Stimulated activated CD4-positive, alpha-beta T cell treated with anti-CD3 and anti-CD28 coated beads, Interleukin-4, amount 100 ng/mL, for 48 hours (primary cell): ENCODE data around the gene TBX5.

Experiments
- DNase-seq, 2 donors: peaks; one replicate each; pipeline ENCODE4 v3.0.0-alpha.2; 2020; ENCODE audit warnings: low read depth in 2 of 2

TBX5 gene

DNA sequence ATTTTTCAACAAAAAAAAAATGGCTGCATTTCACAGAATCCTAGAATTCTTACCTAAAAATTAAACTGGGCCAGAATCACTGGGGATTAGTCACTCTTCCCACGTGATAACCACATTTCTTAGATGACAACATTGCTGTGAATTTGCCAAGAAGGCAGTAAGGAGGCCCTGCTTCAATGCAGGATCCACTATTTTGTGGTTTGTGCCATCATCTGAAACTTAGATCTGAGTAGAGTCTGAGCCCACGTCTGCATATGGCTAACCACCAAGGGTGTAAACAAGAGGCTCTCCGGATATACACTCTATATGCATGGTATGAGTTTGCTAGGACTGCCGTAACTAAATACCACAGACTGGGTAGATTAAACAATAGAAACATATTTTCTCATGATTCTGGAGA, 24.4 kb upstream of the TBX5 start:
- DNase-seq: no peak

GRCh38 chr12:114425031-114425626, 19.2 kb upstream of the TBX5 start:
- no peak for DNase-seq

- no peak for DNase-seq
Observed at GRCh38 chr12:114420944-114421335, 15.0 kb upstream of the TBX5 start.

DNA sequence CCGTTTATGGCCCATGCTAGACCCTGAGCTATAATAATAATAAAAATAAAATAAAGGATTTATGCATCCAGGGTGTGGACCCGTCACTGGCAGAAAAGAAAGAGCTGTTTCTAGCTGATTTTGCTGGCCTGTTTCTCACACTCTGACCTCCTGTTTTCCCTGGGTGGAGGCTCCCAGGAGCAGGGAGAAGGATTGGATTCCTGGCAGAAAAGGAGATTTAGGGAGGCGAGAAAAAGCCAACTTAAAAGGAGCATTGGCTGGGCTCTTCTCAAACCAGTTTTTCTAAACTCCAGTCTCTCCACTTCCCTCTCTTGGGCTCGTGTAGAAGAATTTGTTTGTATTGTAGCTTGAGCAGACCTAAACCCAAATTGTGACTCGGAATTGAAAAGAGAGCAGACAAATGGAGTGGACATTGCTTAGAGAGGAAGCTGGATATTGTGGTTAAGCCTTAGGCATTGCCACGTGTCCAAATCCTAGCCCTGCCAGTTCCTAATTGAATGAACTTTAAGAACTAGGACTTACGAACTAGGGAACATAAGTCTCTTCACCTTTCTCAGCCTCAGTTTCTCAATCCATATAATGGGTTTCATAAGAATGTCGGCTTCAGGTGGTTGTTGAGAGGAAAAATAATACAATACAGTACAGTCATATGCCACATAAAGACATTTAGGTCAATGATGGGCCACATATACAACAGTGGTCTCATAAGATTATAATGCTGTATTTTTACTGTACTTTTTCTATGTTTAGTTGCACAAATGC, 14.4 kb upstream of the TBX5 start:
- no peak for DNase-seq

GRCh38 chr12:114416028-114416427, 10.1 kb upstream of the TBX5 start:
- DNase-seq: no peak

DNA sequence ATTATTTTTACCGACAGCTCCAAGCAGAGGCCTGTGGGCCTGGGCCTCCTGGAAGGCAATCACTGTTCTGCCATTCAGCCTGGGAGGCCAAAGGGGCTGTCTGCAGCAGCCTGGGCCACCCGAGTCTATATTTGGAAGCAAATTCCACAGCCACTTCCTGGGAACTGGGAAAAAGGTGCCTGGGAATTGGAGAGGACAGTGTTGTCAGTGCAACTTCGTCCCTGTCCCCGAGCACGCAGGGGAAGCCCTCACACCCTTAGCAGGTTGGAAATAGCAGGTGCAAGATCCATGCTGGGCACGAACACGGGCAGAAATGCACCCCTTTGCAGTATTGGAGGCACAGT, 9.6 kb upstream of the TBX5 start:
- DNase-seq: no peak

DNA sequence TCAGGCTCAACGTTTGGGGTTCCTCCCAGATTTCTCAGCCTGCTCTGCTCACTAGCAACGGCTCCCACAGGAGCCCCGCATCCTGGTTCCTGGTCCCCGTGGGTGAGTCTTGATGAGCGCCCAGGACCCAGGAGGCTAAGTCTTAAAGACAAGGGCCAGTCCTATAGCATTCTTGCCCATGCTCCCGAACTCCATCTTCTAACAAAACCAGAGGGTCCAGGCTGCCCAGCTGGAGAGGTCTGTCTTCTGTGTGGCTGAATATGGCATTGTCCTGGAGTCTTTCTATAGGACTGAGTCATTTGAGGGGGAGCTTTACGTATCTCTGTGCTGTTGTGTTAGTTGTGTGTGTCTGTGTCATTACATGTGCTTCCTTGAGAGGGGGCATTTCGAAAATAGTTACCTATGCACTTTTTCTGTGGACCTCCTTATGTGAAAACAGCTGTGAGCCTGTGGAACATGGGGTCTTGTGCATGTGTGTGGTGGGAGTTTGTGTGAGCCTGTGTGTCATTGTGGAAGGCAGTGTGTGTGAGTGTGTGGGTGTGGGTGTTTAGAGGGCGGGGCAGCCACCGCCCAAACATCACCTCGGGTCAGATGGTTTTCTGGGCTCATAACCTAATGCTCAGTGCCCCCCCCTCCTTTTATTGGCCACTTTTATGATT, 9.1 kb upstream of the TBX5 start:
- no peak for DNase-seq

GRCh38 chr12:114414031-114414865, 8.3 kb upstream of the TBX5 start:
- DNase-seq: no peak

GRCh38 chr12:114412825-114413749, 7.1 kb upstream of the TBX5 start:
- DNase-seq: no peak

- DNase-seq: no peak
Observed at GRCh38 chr12:114412307-114412706, 6.4 kb upstream of the TBX5 start.

- no peak for DNase-seq
Observed at GRCh38 chr12:114411071-114411837, 5.3 kb upstream of the TBX5 start.

DNA sequence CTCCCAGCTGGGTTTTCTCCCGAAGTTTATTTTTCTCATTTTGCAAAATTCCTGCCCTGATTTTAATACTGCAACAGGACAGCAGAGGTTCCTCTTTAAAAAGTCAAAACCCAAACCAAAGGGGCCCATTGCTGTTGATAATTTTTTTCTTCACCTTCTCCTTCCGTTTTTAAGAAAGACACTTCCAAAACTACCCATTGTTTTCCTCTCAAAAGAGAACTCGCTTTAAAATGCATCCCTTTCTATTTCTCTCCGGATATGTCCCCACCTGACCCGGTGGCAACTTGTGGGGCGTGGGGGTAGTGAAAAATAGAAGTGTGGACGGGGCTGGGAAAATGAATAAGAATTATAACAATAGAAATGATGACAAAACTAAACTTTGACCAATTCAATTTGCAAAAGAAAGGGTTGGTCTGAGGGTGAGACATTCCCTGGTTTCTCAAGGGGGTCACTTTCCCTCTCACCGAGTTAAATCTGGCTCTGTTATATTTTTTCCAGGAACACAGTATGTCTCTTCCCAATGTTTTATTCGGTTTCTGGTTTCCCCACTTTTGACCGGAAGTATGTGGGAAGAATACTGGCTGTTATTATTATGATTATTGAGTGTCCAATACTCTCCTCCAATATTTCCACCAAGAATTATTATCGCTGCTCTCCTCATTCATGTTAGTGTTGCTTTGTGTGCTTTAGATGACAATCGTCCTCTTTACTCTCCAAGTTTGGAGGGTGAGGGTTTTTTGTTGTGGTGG, 4.1 kb upstream of the TBX5 start:
- no peak for DNase-seq

GRCh38 chr12:114408886-114409851, 3.2 kb upstream of the TBX5 start:
- DNase-seq: no peak

DNA sequence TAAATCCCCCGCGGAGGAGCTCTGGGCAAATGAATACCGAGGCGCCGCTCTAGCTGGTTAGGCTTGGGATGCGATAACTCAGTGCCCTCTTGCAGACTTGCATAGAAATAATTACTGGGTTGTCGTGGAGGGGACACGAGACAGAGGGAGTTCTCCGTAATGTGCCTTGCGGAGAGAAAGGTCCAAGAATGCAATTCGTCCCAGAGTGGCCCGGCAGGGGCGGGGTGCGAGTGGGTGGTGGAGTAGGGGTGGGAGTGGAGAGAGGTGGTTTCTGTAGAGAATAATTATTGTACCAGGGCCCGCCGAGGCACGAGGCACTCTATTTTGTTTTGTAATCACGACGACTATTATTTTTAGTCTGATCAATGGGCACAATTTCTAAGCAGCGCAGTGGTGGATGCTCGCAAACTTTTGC, 2.5 kb upstream of the TBX5 start:
- DNase-seq: no peak

DNA sequence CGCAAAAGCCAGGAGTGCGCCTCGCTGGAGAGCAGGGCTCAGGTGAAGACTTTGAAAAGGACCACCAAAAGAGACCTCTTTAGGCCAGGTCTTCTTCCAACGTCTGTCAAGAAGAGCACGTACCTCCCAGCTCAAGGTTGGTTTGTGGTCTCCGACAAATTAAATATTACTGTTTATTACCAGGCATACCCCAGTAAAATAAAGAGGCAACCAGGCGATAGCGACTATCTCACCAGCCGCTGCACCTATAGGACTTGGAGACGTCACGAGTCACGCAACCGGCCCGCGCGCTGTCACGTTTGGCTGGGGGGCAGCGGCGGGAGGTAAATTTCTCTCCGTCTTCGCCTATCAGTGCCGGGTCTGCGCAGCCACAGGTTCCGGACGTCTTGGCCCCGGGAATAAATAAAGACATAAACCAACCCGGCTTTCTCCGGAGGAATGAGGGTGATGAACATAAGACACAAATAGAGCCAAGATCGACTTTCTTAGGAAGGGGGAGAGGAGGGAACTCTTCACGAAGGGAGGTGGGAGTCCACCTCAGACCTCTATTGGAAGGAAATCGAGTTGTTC, 2.0 kb upstream of the TBX5 start:
- DNase-seq: no peak

DNA sequence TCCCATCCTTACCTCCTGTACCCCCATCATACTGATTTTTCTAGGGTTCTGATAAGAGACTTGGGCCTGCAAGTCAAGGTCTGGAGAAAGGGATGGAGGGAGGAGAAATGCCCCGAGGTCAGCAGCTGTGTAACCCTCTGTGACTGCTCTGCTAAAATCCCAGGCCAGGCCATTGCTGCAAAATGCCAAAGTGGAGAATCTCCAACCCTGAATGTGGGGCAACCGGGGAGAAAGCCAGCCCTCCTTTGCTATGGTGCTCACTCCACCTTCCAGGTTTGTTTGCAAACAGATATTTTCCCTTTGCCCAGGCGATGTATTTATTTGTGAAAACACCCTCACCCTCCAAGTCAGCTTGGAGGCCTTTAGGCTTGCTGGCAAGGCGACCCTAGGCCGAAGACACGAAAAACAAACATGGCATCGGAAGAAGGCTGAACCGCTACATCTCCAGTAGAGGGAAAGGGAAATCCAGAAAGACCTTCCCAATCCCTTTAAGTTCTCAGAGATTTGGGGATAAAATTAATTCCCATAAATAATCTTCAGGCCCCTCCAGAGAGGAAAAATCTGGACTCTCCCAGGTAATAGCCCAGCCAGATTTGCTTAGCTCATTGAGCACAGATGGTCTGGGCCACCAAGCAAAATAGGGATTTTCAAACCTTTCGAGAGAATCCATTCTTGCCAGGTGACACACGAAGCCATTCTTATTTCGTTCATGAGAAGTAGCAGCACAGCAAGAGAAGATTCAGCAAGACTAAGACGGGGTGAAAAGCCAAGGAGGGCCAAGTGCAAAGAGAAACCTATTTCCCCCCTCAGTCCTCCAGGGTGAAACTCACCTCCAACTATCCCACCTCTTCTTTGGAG, 1.3 kb upstream of the TBX5 start:
- no peak for DNase-seq

DNA sequence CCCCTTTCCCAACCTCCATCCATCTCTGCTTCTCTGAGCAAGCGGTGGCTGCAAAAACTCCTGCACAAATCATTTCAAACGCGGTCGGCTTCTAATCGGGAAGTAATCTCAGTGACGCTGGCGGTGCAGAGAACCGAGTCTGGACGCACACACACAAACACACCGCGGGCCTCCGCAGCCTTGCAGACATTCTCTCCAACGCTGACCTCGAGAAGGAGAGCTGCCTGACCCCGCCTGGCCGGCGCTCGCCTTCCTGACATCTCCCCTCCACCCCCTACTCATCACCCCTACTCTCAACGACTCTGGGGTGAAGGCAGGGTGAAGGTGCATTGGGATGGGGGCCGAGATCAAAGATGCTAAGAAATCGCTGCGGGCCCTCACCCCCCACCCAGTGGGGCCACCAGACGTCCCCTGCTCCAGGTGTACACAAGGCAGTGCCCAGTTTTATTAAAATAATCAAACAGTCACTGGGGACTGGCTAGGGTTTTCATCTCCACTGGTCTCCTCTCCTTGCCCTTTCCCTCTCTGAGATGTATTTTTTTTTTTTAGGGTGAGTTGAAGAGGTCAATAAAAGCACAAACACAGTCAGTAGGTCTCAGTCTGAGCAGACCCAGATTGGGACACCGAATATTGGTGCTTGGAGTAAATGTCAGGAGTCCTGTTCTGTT, 506 bp upstream of the TBX5 start:
- DNase-seq: no peak
